GM21825 (cell line): ENCODE measurements around the gene IRF9.

Experiments
- ATAC-seq: cut with Tn5 transposase; IDR thresholded peaks from one replicate; pipeline ENCODE4 v1.9.1; 2021; ENCODE audit warnings: mild to moderate bottlenecking, moderate library complexity; ENCODE audit not compliant: unreplicated experiment

The IRF9 gene

GRCh38 chr14:24176599-24176998, 15.5 kb downstream of the IRF9 start:
- no peak for ATAC-seq

DNA sequence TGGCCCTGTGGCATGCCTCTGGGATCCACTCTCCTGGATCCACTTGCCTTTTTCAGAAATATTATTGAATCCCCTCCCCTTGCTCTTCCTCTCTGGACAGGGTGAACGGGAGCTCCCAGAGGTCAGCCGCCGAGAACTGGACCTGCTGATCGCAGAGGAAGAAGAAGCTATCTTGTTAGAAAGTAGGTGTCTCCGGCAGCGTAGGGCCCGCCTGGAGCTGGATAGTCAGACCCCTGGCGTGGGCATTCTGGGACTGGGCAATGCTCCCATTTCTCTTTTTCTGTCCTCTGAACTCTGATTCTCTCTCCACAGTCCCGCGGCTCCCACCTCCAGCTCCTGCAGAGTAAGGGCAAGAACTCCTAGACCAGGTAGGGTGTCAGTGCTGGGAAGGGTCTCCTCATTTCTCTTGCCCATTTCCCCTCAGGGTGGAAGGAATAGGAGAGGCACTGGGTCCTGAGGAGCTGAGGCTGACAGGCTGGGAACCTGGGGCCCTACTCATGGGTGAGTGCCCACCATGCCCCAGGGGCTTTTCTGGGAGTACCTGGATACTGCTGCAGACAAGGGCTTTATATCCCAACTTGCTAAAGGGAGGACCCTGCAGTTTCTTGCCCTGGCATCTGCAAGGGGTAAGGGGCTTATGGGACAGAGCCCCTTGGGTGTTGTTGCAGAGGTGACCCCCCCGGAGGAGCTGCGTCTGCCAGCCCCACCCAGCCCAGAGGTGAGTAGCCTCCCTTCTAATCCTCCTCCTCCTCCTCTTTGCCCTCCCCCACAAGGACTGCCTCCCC, 16.2 kb downstream of the IRF9 start:
- ATAC-seq: no peak

- no peak for ATAC-seq
Measured at GRCh38 chr14:24177891-24178290, 16.8 kb downstream of the IRF9 start.

- ATAC-seq: no peak
Measured at GRCh38 chr14:24178399-24179178, 17.5 kb downstream of the IRF9 start.

DNA sequence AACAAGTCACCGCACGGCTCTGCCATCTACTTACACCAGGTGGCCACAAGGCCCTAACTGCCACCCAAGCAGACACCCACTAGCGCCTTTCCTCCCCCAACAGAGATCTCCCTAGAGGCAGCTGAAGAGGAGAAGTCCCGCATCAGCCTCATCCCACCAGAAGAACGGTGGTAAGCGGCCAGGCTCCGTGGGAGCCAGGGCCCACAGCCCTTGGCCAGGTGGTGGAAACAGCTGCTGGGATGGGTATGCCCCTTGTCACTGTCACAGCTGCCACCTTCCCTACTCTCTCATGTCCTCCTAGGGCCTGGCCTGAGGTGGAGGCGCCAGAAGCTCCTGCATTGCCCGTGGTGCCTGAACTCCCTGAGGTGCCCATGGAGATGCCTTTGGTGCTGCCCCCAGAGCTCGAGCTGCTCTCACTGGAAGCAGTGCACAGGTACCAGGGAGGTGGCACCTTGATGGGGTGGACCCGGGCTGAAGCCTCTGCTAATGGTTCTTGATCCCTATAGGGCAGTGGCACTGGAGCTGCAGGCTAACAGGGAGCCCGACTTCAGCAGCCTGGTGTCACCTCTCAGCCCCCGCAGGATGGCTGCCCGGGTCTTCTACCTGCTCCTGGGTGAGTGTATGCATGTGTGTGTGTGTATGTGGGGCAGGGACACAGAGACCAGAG, 18.4 kb downstream of the IRF9 start:
- ATAC-seq: no peak

DNA sequence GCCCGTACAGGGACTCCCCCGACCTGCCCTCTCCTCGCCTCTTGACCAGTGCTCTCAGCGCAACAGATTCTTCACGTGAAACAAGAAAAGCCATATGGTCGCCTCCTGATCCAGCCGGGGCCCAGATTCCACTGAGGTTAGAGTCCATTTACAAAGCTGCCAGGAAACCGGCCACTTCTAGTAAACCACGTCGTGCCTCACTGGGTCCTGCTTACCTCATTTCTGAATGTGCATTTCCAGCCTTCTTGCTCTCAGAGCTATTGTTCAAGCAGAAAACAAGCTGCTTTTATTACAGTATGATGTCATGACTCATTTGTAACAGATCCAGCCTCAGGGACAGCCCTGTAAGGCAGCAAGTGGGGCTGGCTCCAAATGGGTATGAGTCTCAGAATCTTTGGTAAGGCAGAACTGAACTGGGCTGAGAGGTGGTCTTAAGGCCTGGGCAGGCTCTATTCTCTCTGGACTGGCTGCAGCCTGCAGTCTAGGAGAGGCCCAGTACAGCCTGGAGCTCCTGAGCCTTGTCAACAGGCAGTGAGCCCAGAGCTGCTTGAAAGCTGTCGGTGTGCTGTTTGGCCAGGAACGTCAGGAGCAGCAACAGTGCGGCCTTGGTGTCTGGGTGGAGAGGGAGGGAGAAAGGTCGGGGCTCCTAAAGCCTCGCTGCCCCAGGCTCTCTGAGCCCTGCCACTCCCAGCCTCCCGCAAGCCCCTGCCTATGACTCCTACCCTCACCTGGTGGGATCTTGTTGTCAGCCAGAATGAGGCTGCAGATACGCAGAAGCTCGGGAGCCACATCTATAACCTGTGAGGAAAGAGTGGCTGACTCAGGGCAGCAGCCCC, 19.1 kb downstream of the IRF9 start:
- no peak for ATAC-seq

- no peak for ATAC-seq
Measured at GRCh38 chr14:24181371-24182077, 20.5 kb downstream of the IRF9 start.

DNA sequence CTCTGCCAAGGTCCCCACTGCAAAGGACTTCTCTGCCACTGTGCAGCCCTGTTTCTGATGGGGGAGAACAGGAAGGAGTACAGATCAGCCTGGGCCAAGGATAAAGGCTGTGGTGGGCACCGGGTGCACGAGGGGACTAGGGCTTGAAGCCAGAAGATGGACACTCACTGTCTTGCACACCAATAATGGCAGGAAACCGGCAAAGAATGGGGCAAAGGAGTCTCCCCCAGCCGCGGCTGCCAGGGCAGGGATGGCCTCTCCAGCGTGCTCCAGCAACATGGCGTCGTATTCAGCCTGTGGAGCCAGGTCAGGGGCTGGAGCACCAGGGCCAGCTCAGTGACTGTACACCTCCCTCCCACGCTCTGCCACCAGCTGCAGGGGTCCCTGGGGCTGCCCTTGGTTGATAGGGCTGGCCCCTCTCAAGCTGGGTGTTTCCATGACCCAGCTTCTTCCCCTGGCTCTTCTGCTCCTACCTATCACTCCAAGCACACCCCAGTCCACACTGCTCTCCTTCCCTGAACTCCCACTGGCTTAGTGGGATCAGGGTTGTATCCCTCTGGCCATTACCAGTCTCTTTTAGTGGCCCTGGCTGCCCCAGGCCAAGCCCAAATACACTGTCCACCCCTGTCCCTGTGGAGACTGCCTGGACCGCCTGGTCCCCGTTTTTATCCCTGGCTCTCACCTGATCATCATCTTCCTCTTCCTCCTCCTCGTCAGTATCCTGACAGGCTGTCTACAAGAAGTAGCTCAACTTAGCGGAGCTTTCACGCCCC, 21.2 kb downstream of the IRF9 start:
- ATAC-seq: no peak

DNA sequence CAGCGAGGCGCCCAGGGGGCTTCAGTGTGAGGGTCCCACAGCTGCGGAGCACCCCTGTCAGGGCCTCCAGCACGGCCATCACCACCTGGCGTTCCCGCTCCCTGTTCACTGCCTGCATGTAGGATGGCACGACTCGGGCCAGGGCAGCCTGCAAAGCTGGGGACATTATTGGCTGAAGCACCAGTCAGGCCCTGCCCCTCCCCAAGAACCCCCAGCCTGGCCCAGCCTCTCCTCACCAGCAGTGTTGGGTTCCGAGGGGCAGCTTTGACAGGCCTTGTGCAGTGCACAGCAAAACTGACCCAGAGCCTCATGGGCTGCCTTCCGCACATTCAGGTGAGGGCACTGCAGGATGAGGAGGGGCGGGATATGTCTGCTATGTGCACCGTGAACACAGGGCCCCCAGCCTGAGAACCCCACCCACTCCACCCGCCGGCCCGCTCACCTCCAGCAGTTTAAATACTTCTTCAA, 22.0 kb downstream of the IRF9 start:
- no peak for ATAC-seq

DNA sequence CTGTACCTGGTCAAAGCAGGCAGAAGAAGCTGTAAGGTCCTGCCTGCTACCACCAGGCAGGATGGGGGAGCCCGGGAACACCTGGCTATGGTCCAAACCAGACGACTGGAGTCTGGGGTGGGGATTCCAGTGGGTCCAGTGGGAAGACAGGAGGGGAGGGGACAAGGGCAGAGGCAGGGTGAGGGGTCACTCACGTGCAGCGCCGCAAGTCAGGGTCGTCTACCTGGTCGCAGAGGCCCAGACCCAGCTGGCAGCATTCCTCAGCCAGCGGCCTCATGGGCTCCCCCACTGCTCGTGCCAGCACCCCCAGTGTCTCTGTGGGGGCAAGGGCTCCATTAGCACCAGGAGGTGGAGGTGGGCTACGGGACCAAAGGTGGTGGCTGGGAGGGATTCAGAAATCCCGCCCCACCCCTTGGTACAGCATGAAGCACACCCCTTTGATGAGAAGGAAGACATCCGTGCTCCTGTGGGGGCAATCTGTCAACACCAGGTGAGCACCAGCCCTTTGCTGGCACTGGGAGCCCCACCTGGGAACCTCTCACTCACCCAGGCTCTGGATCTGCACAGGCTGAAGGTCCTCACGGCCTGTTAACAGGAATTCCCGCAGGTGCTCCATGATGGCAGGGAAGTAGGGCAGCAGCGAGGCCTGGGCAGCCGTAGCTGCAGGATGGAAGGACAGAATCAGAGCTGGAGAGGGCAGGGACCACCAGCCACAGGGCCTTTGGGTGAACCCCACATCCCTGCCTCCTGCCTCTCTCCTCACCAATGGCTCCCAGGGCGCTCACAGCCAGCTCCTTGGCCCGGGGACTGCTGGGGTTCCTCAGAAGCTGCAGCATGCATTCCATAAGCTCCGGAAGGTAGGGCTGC, 23.3 kb downstream of the IRF9 start:
- no peak for ATAC-seq

- no peak for ATAC-seq
Measured at GRCh38 chr14:24185026-24185425, 24.0 kb downstream of the IRF9 start.

DNA sequence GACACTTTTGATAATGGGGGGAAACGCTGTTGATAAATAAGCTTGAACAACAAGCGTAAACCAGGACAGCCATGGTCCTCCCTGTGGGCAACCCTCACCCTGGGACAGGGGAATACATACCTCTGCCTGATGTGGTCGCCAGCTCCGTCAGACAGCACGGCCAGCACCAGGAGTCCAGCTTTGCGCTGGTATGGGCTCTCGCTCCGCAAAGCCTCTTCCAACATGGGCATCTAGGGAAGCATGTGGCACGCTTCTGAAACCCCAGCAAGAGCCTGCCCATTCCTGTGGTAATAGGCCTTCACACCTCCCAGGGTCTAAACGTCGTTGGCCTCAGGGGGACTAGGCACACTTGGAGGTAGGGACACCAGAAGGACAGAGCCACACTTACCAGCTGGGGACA, 24.7 kb downstream of the IRF9 start:
- ATAC-seq: no peak

DNA sequence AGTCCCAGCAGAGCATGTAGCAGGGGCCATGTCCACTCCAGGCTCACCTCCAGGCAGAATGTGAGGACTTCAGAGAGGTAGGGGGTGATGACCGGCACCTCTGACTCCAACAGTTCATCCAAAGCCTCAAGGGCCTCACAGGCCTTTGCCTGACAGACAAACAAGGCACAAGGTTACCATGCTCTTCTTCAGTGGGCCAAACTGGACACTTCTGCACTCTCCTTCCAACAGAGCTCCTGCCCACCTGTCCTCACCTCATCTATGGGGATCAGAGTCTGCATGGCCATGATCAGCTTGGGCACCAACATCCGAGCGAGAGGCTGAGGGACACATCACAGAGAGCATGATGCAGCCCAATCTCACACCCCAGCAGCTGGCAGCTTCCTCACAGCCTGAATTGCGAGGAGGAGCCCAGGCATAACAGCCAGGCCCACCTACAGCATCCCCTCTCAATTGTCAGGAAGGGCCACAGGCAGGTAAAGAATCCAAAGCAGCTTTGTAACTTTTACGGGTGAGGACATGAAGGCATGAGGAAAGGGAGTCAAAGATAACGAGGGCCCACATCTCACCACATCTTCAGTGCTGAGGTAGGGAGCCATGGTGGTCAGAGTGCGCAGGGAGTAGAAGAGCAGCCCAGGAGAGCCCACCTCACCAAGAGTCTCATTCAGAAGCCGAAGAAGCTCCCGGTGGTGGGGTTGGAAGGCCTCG, 25.9 kb downstream of the IRF9 start:
- ATAC-seq: no peak

- no peak for ATAC-seq
Measured at GRCh38 chr14:24187539-24187915, 26.5 kb downstream of the IRF9 start.

- ATAC-seq: peak; percentile 85
Measured at GRCh38 chr14:24188251-24189058, 27.4 kb downstream of the IRF9 start, which contains the start of gene IPO4. Gene IPO4, minus strand, starts transcription at chr14:24188816. Its CDS starts 29 bp downstream, at chr14:24188787.

GRCh38 chr14:24189059-24189375, 28.0 kb downstream of the IRF9 start:
- no peak for ATAC-seq

DNA sequence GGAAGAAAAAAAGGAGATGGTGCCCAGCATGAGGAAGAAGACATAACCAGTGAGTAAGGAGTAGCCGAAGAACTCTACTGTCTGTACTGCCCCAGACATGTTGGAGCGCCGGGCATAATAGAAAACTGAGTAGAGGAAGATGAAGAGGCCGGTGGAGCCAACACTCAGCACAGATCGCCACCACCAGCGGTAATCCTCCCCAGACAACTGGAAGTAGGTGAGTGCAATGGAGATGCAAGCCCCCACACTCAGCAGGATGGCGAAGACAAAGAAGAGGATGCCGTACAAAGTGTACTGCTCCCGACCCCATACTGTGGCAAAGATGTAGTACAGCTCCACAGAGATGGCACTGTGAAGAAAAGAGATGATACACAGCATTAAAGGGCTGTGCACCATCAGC, 28.4 kb downstream of the IRF9 start:
- no peak for ATAC-seq
